ENCODE data around the gene SLC25A48. TPM values are rescaled to one million over a fixed set of nuclear protein-coding genes. Genes with fewer than 3 reads are reported as not detected.
"Not testable (repeated sequence)": the region's sequence is repeated elsewhere in the genome, so short reads cannot be mapped to it uniquely, and the experiment has no call there.

The SLC25A48 gene
- polyA plus RNA-seq, 3 donors: 2.7 to 3.8 (median 3.4) TPM

- no peak for DNase-seq (ENCODE audit: low read depth in 3 of 3, low spot score in 2 of 3)
Measured at GRCh38 chr5:135851915-135852845, 17.7 kb downstream of the SLC25A48 start.

GRCh38 chr5:135857630-135858311, 23.3 kb downstream of the SLC25A48 start:
- no peak for DNase-seq (ENCODE audit: low read depth in 3 of 3, low spot score in 2 of 3)

- DNase-seq (ENCODE audit: low read depth in 3 of 3, low spot score in 2 of 3): not testable (repeated sequence)
Measured at GRCh38 chr5:135859186-135859585, 24.7 kb downstream of the SLC25A48 start.

- no peak for DNase-seq (ENCODE audit: low read depth in 3 of 3, low spot score in 2 of 3)
Measured at GRCh38 chr5:135859641-135860040, 25.2 kb downstream of the SLC25A48 start.

- no peak for DNase-seq (ENCODE audit: low read depth in 3 of 3, low spot score in 2 of 3)
Measured at GRCh38 chr5:135861641-135862040, 27.2 kb downstream of the SLC25A48 start.

- no peak for DNase-seq (ENCODE audit: low read depth in 3 of 3, low spot score in 2 of 3)
Measured at GRCh38 chr5:135862086-135862485, 27.6 kb downstream of the SLC25A48 start.

- DNase-seq (ENCODE audit: low read depth in 3 of 3, low spot score in 2 of 3): no peak
Measured at GRCh38 chr5:135862744-135863143, 28.3 kb downstream of the SLC25A48 start.

- no peak for DNase-seq (ENCODE audit: low read depth in 3 of 3, low spot score in 2 of 3)
Measured at GRCh38 chr5:135864503-135865435, 30.3 kb downstream of the SLC25A48 start.

- DNase-seq (ENCODE audit: low read depth in 3 of 3, low spot score in 2 of 3): no peak
Measured at GRCh38 chr5:135866016-135866415, 31.6 kb downstream of the SLC25A48 start.

GRCh38 chr5:135867599-135867998, 33.1 kb downstream of the SLC25A48 start:
- DNase-seq (ENCODE audit: low read depth in 3 of 3, low spot score in 2 of 3): no peak

GRCh38 chr5:135868681-135869080, 34.2 kb downstream of the SLC25A48 start:
- no peak for DNase-seq (ENCODE audit: low read depth in 3 of 3, low spot score in 2 of 3)

- no peak for DNase-seq (ENCODE audit: low read depth in 3 of 3, low spot score in 2 of 3)
Measured at GRCh38 chr5:135869276-135869675, 34.8 kb downstream of the SLC25A48 start.

- no peak for DNase-seq (ENCODE audit: low read depth in 3 of 3, low spot score in 2 of 3)
Measured at GRCh38 chr5:135869935-135870334, 35.5 kb downstream of the SLC25A48 start.

- no peak for DNase-seq (ENCODE audit: low read depth in 3 of 3, low spot score in 2 of 3)
Measured at GRCh38 chr5:135871268-135871915, 36.9 kb downstream of the SLC25A48 start.

- no peak for DNase-seq (ENCODE audit: low read depth in 3 of 3, low spot score in 2 of 3)
Measured at GRCh38 chr5:135873831-135874230, 39.4 kb downstream of the SLC25A48 start.

GRCh38 chr5:135874461-135874860, 40.0 kb downstream of the SLC25A48 start:
- no peak for DNase-seq (ENCODE audit: low read depth in 3 of 3, low spot score in 2 of 3)

GRCh38 chr5:135875567-135875966, 41.1 kb downstream of the SLC25A48 start:
- no peak for DNase-seq (ENCODE audit: low read depth in 3 of 3, low spot score in 2 of 3)

- no peak for DNase-seq (ENCODE audit: low read depth in 3 of 3, low spot score in 2 of 3)
Measured at GRCh38 chr5:135876146-135876545, 41.7 kb downstream of the SLC25A48 start.

GRCh38 chr5:135877570-135878155, 43.2 kb downstream of the SLC25A48 start:
- no peak for DNase-seq (ENCODE audit: low read depth in 3 of 3, low spot score in 2 of 3)

- DNase-seq (ENCODE audit: low read depth in 3 of 3, low spot score in 2 of 3): no peak
Measured at GRCh38 chr5:135878156-135878620, 43.7 kb downstream of the SLC25A48 start.

Data from right renal cortex interstitium (tissue), 3 donors.